AG09319 (cell line): ENCODE measurements around the gene ANKMY1.
A peak's percentile ranks its signal among the peaks of the same experiment; 100 is the strongest.

Experiments
- DNase-seq: peaks from one replicate; pipeline ENCODE4 v3.0.0-alpha.2; 2010; ENCODE audit warnings: low read depth; ENCODE audit errors: extremely low read depth
- TF ChIP-seq, protein P1 (sequence below): IDR thresholded peaks from 2 replicates; pipeline ENCODE4 v1.5.1; 2011; ENCODE audit warnings: low read depth, mild to moderate bottlenecking, inconsistent platforms, low read length, moderate library complexity

ANKMY1 gene

DNA sequence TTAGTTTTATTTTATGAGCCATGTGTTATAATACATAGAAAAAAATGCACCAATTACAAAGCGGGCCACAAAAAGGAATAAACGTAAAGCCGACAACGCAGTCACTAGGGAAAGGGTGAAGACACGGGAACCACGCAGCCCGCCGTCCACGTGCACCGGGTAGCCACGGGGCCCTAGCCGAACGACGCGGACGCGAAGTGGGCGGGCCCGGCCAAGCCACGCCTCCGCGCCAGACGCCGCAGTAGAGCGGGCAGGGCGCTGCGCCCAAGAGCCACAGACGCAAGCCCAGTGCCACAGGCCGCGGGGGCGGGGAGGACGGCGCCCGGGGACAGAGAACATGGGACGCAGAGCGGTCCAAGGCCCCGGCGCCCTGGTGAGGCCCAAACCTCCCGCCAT, 2.3 kb upstream of the ANKMY1 start, which contains the start of gene DUSP28:
Gene DUSP28, plus strand, starts transcription at position 274 of the 396 bp plus-strand sequence. CDS start 328 bp downstream, outside the sequence.
- TF ChIP-seq, protein P1, sequence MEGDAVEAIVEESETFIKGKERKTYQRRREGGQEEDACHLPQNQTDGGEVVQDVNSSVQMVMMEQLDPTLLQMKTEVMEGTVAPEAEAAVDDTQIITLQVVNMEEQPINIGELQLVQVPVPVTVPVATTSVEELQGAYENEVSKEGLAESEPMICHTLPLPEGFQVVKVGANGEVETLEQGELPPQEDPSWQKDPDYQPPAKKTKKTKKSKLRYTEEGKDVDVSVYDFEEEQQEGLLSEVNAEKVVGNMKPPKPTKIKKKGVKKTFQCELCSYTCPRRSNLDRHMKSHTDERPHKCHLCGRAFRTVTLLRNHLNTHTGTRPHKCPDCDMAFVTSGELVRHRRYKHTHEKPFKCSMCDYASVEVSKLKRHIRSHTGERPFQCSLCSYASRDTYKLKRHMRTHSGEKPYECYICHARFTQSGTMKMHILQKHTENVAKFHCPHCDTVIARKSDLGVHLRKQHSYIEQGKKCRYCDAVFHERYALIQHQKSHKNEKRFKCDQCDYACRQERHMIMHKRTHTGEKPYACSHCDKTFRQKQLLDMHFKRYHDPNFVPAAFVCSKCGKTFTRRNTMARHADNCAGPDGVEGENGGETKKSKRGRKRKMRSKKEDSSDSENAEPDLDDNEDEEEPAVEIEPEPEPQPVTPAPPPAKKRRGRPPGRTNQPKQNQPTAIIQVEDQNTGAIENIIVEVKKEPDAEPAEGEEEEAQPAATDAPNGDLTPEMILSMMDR: no peak

DNA sequence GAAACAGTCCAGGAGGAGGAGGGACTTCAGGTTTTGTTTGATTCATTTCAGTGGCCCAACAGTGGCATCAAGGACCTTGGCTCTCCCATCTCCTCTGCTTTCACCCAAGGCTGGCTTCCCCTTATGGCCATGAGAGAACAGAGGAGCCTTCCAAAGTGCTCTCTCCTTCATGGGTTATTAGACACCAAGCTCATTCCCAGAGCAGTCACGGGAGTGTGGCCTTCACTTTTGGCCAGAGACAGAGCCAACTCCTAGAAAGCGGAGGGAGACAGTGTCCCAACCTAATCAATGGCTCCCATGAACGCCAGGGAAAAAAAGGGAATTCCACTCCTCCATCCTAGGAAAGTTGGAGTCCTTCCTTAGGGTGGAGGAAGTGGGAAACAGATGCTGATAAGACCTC, 1.5 kb upstream of the ANKMY1 start:
- no peak for DNase-seq
- TF ChIP-seq, protein P1: no peak

More for the DNA sequence above, 2.3 kb upstream of the ANKMY1 start, which contains the start of gene DUSP28:
- no peak for DNase-seq

DNA sequence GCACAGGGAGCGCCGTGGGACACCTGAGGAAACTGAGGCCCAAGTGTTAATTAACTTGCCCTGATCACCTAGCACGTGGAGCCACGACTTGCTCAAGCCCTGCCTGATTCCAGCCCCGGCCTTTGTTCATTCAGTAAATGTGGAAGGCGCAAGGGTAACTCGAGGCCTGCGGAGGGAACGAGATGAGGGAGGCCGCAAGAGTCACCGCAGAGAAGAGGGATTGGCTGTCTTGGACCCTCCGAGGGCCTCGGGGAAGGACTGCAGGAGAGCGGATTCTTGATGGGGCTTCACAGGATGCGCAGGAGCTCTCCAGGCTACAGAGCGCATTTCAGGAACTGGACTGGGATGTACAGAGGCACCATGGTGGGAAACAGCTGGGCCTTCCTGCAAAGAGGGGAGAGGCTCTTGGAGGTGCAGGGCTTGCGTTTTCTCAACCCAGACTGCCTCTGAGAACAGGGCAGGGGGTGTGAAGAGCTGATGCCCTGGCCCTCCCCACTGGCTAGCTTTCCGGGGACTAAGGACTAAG, 511 bp upstream of the ANKMY1 start:
- TF ChIP-seq, protein P1: no peak
- DNase-seq: no peak

DNA sequence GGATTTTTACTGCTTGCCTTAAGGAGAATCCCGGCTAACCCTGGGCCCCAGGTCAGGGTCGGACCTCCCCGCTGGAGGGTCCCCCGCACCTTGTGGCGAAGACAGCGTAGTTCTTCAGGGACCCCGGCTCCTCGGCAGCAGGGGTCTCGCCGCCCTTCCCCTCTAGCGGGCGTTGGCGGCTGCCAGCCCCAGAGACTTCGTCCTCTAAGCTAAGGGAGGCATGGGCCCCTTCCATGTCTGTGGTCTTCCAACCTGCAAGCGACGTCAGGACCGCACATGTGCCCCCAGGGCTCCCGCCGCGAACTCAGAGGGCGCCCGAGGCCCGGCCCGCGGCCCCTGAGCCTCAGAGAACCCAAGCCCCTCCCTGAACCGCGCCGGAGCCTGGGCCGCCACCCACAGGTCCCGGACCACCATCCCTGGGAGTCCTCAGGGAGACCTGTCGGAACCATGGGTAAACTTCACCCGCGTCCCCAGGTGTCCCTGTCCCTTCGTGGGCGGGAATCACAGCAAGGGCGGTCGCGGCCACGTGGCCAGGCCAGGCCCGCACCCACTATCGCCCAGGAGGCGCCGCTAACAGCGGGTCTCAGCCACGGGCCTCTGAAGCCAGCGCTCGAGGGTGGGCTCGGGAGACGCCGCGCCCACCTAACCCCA, 562 bp downstream of the ANKMY1 start:
- TF ChIP-seq, protein P1: no peak; the same call in 1 of the 2 replicates
- no peak for DNase-seq

DNA sequence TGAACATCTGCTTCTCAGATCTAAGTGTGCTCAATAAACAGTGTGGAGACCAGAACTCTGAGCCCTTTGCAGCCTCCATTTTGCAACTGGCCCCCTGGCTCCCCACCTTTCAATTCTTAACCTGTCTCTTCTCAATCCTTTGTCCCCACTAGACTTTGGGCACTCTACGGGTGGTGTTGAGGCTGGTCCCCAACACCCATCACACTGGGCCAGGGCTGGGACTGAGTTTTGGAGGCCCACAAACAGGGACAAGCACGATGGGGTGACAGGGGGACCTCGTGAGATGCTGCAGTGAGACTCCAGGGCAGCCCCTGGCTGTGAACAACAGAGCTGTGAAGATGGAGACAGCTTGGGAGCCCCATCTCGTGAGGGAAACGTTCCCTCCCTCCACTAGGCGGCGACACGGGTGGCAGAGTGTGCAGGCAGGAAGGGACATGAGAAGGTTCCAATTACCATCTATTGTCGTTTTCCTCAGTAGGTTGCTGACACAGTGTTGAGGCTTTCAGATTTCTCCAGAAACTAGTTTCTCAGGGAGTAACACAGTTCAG, 1.2 kb downstream of the ANKMY1 start:
- DNase-seq: no peak
- TF ChIP-seq, protein P1: peak; percentile 56

DNA sequence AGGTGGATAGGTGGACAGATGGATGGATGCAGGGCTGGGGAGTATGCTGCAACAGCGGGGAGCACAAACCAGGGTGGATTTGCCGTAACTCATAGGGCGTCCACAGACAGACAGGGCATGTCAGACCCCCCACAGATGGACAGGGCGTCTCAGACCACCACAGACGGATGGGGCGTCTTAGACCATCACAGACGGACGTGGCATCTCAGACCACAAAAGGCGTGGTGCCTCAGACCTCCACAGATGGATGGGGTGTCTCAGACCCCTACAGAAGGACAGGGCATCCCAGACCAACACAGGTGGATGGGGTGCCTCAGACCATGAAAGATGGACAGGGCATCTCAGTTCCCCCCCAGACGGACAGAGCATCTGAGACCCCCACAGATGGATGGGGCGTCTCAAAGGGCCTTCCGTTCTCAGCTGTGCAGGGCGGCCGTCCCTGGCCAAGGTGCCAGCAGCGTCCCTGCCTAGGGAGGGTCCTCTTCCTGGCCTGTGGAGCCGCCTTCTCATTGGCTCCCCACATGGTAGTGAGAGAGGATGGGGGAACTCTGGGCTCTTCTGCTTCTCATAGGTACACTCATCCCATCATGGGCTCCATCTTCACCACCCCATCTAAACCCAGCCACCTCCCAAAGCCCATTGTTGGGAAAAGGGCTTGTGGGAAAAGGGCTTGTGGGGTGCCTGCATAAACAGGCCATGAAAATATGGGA, 2.1 kb downstream of the ANKMY1 start:
- no peak for DNase-seq
- TF ChIP-seq, protein P1: no peak
